Heart right ventricle (tissue), 16 donors: ENCODE results near the gene LRRN1. TPM values are rescaled to one million over a fixed set of nuclear protein-coding genes. Genes with fewer than 3 reads are reported as not detected.

ENCODE experiments used
- ATAC-seq, 8 donors: fragments of 200-7000 bp; cut with Tn5 transposase; one replicate each; pipeline ENCODE4 v1.9.1; 2020; ENCODE audit warnings: mild to moderate bottlenecking in 8 of 8, moderate library complexity in 8 of 8, moderate number of reproducible peaks in 1 of 8
- DNase-seq, 2 donors: peaks; one replicate each; pipeline ENCODE4 v3.0.0-alpha.2; 2020
- H3K27ac ChIP-seq, 10 donors: fragments of 200-600 bp; sonication (generic) in 2 of 10; one replicate each; pipeline versions ENCODE4 v1.5.0 to v1.8.0; 2020 to 2022; ENCODE audit warnings: mild to moderate bottlenecking in 3 of 10
- H3K27me3 ChIP-seq, 7 donors: fragments of 200-600 bp; one replicate each; pipeline ENCODE4 v1.8.0; 2021 to 2022; ENCODE audit warnings: mild to moderate bottlenecking in 2 of 7
- H3K36me3 ChIP-seq, 9 donors: fragments of 200-600 bp; sonication (generic) in 1 of 9; one replicate each; pipeline versions ENCODE4 v1.5.0 to v1.8.0; 2020 to 2022; ENCODE audit warnings: mild to moderate bottlenecking in 2 of 9
- H3K4me1 ChIP-seq, 9 donors: fragments of 200-600 bp; sonication (generic) in 1 of 9; one replicate each; pipeline versions ENCODE4 v1.5.0 to v1.8.0; 2020 to 2022; ENCODE audit warnings: mild to moderate bottlenecking in 4 of 9
- H3K4me3 ChIP-seq, 10 donors: fragments of 200-600 bp; sonication (generic) in 2 of 10; one replicate each; pipeline versions ENCODE4 v1.5.0 to v1.8.0; 2020 to 2022; ENCODE audit warnings: mild to moderate bottlenecking in 7 of 10, moderate library complexity in 2 of 10
- H3K9me3 ChIP-seq, 11 donors: fragments of 200-600 bp in 10 of 11; sonication (generic) in 2 of 11; one replicate each; pipeline versions ENCODE4 v1.5.0 to v1.8.0; 2013 to 2022; ENCODE audit warnings: mild to moderate bottlenecking in 2 of 11, control low read depth in 1 of 11, moderate library complexity in 1 of 11
- WGBS, 2 donors: extraction: QIAGEN DNeasy Blood & Tissue Kit; methylation state at CpG; one replicate each; pipeline ENCODE4 v1.1.7; 2013; ENCODE audit warnings: inconsistent platforms in 1 of 2; 5-methylcytosine and 5-hydroxymethylcytosine counted together
- intact Hi-C, 10 donors: fragments of 100-400 bp; cut with DNase I; formaldehyde crosslinking; loops; one replicate each; pipeline versions ENCODE4 v1.11.1 to v1.14.2; 2022
- polyA plus RNA-seq, 2 donors: library from polyadenylated mRNA; stranded (reverse); fragments of 200-250 nt; gene quantifications; one replicate each; pipeline ENCODE4 v1.2.3, GENCODE V29; 2013
- total RNA-seq, 10 donors: library from RNA; stranded (reverse); fragmentation: NEBNext Ultra II Directional in 3 of 10; extraction: Animal tissue kit (Norgen Biotek cat#: 25700) in 3 of 10; gene quantifications; one replicate each; pipeline versions ENCODE4 v1.2.1 to v1.2.4, GENCODE V29; 2021 to 2023
- TF ChIP-seq, protein P1 (sequence below), 9 donors: fragments of 200-600 bp; sonication (generic) in 2 of 9; IDR thresholded peaks; one replicate each; pipeline versions ENCODE4 v1.5.0 to v1.8.0; 2021 to 2022; ENCODE audit warnings: antibody characterized with exemption in 9 of 9, mild to moderate bottlenecking in 5 of 9, moderate library complexity in 1 of 9
- donor health status: Arrhythmogenic right ventricular cardiomyopathy.
- donor health status: ischemic (EF 13 %, LVEDD 7.1; RV severe dilation, severe dysfunction).
- donor health status: healthy with polysubstance abuse.
- donor health status: DM: no; HTN: yes; CAD: no.
- donor health status: DM: no; HTN: no; CAD: no.
- donor health status: ischemic (EF 25% LVEDD 6.9; RV normal size, moderate dysfunction).
- donor health status: ischemic (EF 25% LVEDD 5.7; RV mildly dilated, moderate dysfunction).
- donor health status: healthy.
- donor health status: DM: yes; HTN: yes; CAD: no.
- donor health status: Ischemic cardiomyopathy.
- donor health status: ischemic (EF 35%, LVEDD 5.7; RV mildly dilated, moderate dysfunction).
- donor health status: nonischemic (EF 11% LVEDD 7.7; RV severe dilation, severe dysfunction).
- donor health status: DM: yes; HTN: yes; CAD: no.
- donor health status: PGD.
- donor health status: ischemic (EF 29% LVEDD 5.4; RV normal size, mild dysfunction).
- donor health status: nonischemic (EF 23%, LVEDD 6.1; RV moderate dilation, normal function).

LRRN1 gene
- total and polyA plus RNA-seq, 12 donors: 0.07 to 0.26 (median 0.11) TPM; not detected in 5

DNA sequence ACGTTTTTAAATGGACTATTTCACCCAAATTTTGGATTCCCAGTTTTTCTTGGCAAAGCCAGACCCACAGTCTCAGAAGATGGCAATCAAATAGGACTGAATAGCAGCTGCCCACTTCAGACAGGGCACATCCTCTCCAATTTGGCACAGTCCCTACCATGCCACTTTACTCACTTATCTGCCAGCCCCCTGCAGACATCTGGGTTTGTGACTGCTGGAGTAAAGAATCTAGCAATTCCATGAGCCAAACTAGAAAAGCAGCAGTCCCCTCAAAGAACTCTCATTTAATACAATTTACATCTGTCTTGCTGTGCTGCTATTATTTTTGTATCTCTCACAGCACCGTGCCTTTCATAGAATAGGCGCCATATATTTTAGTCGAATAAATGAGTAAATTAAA is 16.0 kb upstream of the LRRN1 start:
- WGBS, 2 donors: 82 to 83% methylated on average over 4 of the region's 4 CpGs
- H3K36me3 ChIP-seq: no peaks in the 10 kb centered on the region
- intact Hi-C loops: no loop called here
- ATAC-seq (no peak), DNase-seq (no peak)
- H3K4me3 ChIP-seq: no peak overlapping the region
- H3K27me3 ChIP-seq: no peaks in the 10 kb centered on the region
- H3K9me3 ChIP-seq: no peaks in the 10 kb centered on the region
- H3K27ac ChIP-seq: no peak overlapping the region
- TF ChIP-seq, protein P1, sequence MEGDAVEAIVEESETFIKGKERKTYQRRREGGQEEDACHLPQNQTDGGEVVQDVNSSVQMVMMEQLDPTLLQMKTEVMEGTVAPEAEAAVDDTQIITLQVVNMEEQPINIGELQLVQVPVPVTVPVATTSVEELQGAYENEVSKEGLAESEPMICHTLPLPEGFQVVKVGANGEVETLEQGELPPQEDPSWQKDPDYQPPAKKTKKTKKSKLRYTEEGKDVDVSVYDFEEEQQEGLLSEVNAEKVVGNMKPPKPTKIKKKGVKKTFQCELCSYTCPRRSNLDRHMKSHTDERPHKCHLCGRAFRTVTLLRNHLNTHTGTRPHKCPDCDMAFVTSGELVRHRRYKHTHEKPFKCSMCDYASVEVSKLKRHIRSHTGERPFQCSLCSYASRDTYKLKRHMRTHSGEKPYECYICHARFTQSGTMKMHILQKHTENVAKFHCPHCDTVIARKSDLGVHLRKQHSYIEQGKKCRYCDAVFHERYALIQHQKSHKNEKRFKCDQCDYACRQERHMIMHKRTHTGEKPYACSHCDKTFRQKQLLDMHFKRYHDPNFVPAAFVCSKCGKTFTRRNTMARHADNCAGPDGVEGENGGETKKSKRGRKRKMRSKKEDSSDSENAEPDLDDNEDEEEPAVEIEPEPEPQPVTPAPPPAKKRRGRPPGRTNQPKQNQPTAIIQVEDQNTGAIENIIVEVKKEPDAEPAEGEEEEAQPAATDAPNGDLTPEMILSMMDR (IDR thresholded peaks at IDR 0.05): no peak
- H3K4me1 ChIP-seq: no peaks in the 10 kb centered on the region

- Histone ChIP-seq H3K27me3 (no peaks in the 10 kb centered on the region), H3K4me1 (no peaks in the 10 kb centered on the region), H3K27ac (no peak overlapping the region), H3K36me3 (no peaks in the 10 kb centered on the region), H3K4me3 (no peak overlapping the region), H3K9me3 (no peaks in the 10 kb centered on the region)
- no peak for DNase-seq
- intact Hi-C loops: no loop called here
- no peak for ATAC-seq
- TF ChIP-seq, protein P1 (IDR thresholded peaks at IDR 0.05): no peak
- WGBS, 2 donors: 74 to 75% methylated on average over 5 of the region's 5 CpGs
These were observed 15.5 kb upstream of the LRRN1 start for GRCh38 chr3:3783696-3784095.

GRCh38 chr3:3792391-3792790 is 6.8 kb upstream of the LRRN1 start:
- Histone ChIP-seq H3K9me3 (no peaks in the 10 kb centered on the region), H3K4me3 (no peak overlapping the region), H3K4me1 (no peaks in the 10 kb centered on the region), H3K27ac (no peak overlapping the region), H3K36me3 (no peaks in the 10 kb centered on the region), H3K27me3 (peaks cover 0 to 7% (median 0%) of the 10 kb centered on the region in 7 donors)
- TF ChIP-seq, protein P1 (IDR thresholded peaks at IDR 0.05): no peak
- intact Hi-C loops: no loop called here
- ATAC-seq (no peak), DNase-seq (no peak)
- WGBS, 2 donors: 82 to 89% methylated on average over 1 of the region's 1 CpG

GRCh38 chr3:3798631-3799113 is 559 bp upstream of the LRRN1 start:
- intact Hi-C loops: no loop called here
- Histone ChIP-seq H3K4me3 (peak overlapping the region; percentile 12 to 66 (median 53)), H3K4me1 (peaks cover 0 to 33% (median 17%) of the 10 kb centered on the region in 9 donors), H3K9me3 (no peaks in the 10 kb centered on the region), H3K27me3 (peaks cover 0 to 67% (median 48%) of the 10 kb centered on the region in 7 donors), H3K27ac (no peak overlapping the region), H3K36me3 (no peaks in the 10 kb centered on the region)
- TF ChIP-seq, protein P1 (IDR thresholded peaks at IDR 0.05): no peak
- ATAC-seq (peak in 7 of 8 donors; percentile 6 to 56 (median 37)), DNase-seq (peak in 1 of 2 donors; percentile 11)
- 1 to 2% methylated on average over 37 of the region's 37 CpGs for WGBS, 2 donors
